ENCODE results near the gene UTY.

The UTY gene

GRCh38 chrY:13343307-13343946 lies 136.4 kb downstream of the UTY start:
- no peaks in the 10 kb centered on the region for H3K36me3 ChIP-seq (ENCODE audit: control insufficient read depth in 2 of 2, insufficient read depth in 1 of 2, low read length in 2 of 2)
- CTCF ChIA-PET: no interaction called here
- POLR2A ChIA-PET: no interaction called here

GRCh38 chrY:13339939-13340338 lies 139.9 kb downstream of the UTY start:
- Histone ChIP-seq H3K4me1 (ENCODE audit: control insufficient read depth, insufficient read depth, low read length) (no peaks in the 10 kb centered on the region), H3K4me3 (ENCODE audit: low read depth, low read length) (no peak overlapping the region), H3K36me3 (ENCODE audit: control insufficient read depth in 2 of 2, insufficient read depth in 1 of 2, low read length in 2 of 2) (no peaks in the 10 kb centered on the region), H3K27ac (ENCODE audit: extremely low read depth, low read depth, low read length) (no peak overlapping the region), H3K9me3 (ENCODE audit: control insufficient read depth, insufficient read depth, low read depth, low read length) (no peaks in the 10 kb centered on the region)
- POLR2A ChIA-PET: no interaction called here
- TF ChIP-seq AEBP2 (tag by site-specific recombination; IDR thresholded peaks at IDR 0.05; ENCODE audit: borderline replicate concordance) (no peak), ZBTB7A (tag by site-specific recombination; IDR thresholded peaks at IDR 0.05; ENCODE audit: low read depth) (no peak), ZNF169 (tag by site-specific recombination; IDR thresholded peaks at IDR 0.05) (no peak), WT1 (tag by site-specific recombination; IDR thresholded peaks at IDR 0.05) (no peak), ZNF324 (tag by site-specific recombination; IDR thresholded peaks at IDR 0.05) (no peak)
- CTCF ChIA-PET: no interaction called here

More at GRCh38 chrY:13343307-13343946, 136.4 kb downstream of the UTY start:
- Histone ChIP-seq H3K4me1 (ENCODE audit: control insufficient read depth, insufficient read depth, low read length) (no peaks in the 10 kb centered on the region), H3K9me3 (ENCODE audit: control insufficient read depth, insufficient read depth, low read depth, low read length) (no peaks in the 10 kb centered on the region), H3K27ac (ENCODE audit: extremely low read depth, low read depth, low read length) (no peak overlapping the region), H3K4me3 (ENCODE audit: low read depth, low read length) (no peak overlapping the region)
- TF ChIP-seq ZNF530 (tag by site-specific recombination; IDR thresholded peaks at IDR 0.05; ENCODE audit: low read depth) (no peak), AEBP2 (tag by site-specific recombination; IDR thresholded peaks at IDR 0.05; ENCODE audit: borderline replicate concordance) (no peak)

- POLR2A ChIA-PET: no interaction called here
- Histone ChIP-seq H3K27ac (ENCODE audit: extremely low read depth, low read depth, low read length) (no peak overlapping the region), H3K36me3 (ENCODE audit: control insufficient read depth in 2 of 2, insufficient read depth in 1 of 2, low read length in 2 of 2) (no peaks in the 10 kb centered on the region), H3K4me3 (ENCODE audit: low read depth, low read length) (no peak overlapping the region), H3K9me3 (ENCODE audit: control insufficient read depth, insufficient read depth, low read depth, low read length) (no peaks in the 10 kb centered on the region), H3K4me1 (ENCODE audit: control insufficient read depth, insufficient read depth, low read length) (no peaks in the 10 kb centered on the region)
- CTCF ChIA-PET: no interaction called here
- TF ChIP-seq ZNF202 (tag by site-specific recombination; IDR thresholded peaks at IDR 0.05; ENCODE audit: borderline replicate concordance): no peak
- no peak for TF ChIP-seq ZNF747 (tag by site-specific recombination; IDR thresholded peaks at IDR 0.05)
- no peak for TF ChIP-seq ZNF433 (tag by site-specific recombination; IDR thresholded peaks at IDR 0.05; ENCODE audit: low read depth)
- no peak for TF ChIP-seq ZFP3 (tag by site-specific recombination; IDR thresholded peaks at IDR 0.05; ENCODE audit: low read depth)
- no peak for TF ChIP-seq ZNF791 (tag by site-specific recombination; IDR thresholded peaks at IDR 0.05)
- TF ChIP-seq ZBTB1 (tag by site-specific recombination; IDR thresholded peaks at IDR 0.05): no peak
- no peak for TF ChIP-seq ZNF423 (tag by site-specific recombination; IDR thresholded peaks at IDR 0.05)
- TF ChIP-seq ZBTB26 (tag by site-specific recombination; optimal IDR thresholded peaks at IDR 0.05): no peak
- TF ChIP-seq ZNF280C (tag by site-specific recombination; IDR thresholded peaks at IDR 0.05): no peak
- TF ChIP-seq ZSCAN4 (tag by site-specific recombination; IDR thresholded peaks at IDR 0.05): no peak
- no peak for TF ChIP-seq ZBTB10 (tag by site-specific recombination; IDR thresholded peaks at IDR 0.05)
Measured at GRCh38 chrY:13339381-13339780, 140.5 kb downstream of the UTY start.
